HG03108 (cell line): ENCODE results near the gene QSER1.
A peak's percentile ranks its signal among the peaks of the same experiment; 100 is the strongest.

ENCODE experiments used
- ATAC-seq: cut with Tn5 transposase; IDR thresholded peaks from one replicate; pipeline ENCODE4 v1.9.1; 2021; ENCODE audit warnings: moderate library complexity; ENCODE audit not compliant: unreplicated experiment

The QSER1 gene

GRCh38 chr11:32888805-32889204 lies 3.8 kb upstream of the QSER1 start:
- ATAC-seq, result no peak

GRCh38 chr11:32890843-32891656 lies 1.6 kb upstream of the QSER1 start:
- ATAC-seq, result no peak

- no peak for ATAC-seq
These were observed 805 bp upstream of the QSER1 start for GRCh38 chr11:32891657-32892354.

GRCh38 chr11:32893093-32893342 lies 407 bp downstream of the QSER1 start:
- no peak for ATAC-seq

- ATAC-seq, result peak; percentile 26
These were observed 935 bp downstream of the QSER1 start for GRCh38 chr11:32893343-32894148.

- no peak for ATAC-seq
These were observed 1.7 kb downstream of the QSER1 start for GRCh38 chr11:32894149-32894827.

GRCh38 chr11:32894921-32895320 lies 2.3 kb downstream of the QSER1 start:
- no peak for ATAC-seq

GRCh38 chr11:32895471-32895870 lies 2.9 kb downstream of the QSER1 start:
- ATAC-seq, result no peak

- no peak for ATAC-seq
These were observed 4.5 kb downstream of the QSER1 start for GRCh38 chr11:32897103-32897502.

GRCh38 chr11:32899438-32899837 lies 6.8 kb downstream of the QSER1 start:
- peak; percentile 82 for ATAC-seq

GRCh38 chr11:32902089-32902665 lies 9.6 kb downstream of the QSER1 start:
- no peak for ATAC-seq

GRCh38 chr11:32905028-32905667 lies 12.5 kb downstream of the QSER1 start:
- no peak for ATAC-seq

GRCh38 chr11:32908619-32909018 lies 16.0 kb downstream of the QSER1 start:
- ATAC-seq, result no peak

GRCh38 chr11:32911413-32911812 lies 18.8 kb downstream of the QSER1 start:
- no peak for ATAC-seq

- no peak for ATAC-seq
These were observed 20.8 kb downstream of the QSER1 start for GRCh38 chr11:32913445-32913844.

- ATAC-seq, result no peak
These were observed 23.8 kb downstream of the QSER1 start for GRCh38 chr11:32916361-32916760.

GRCh38 chr11:32916994-32917393 lies 24.4 kb downstream of the QSER1 start:
- ATAC-seq, result no peak

GRCh38 chr11:32918427-32918826 lies 25.8 kb downstream of the QSER1 start:
- ATAC-seq, result no peak

- no peak for ATAC-seq
These were observed 26.7 kb downstream of the QSER1 start for GRCh38 chr11:32919338-32919737.

GRCh38 chr11:32920570-32920969 lies 28.0 kb downstream of the QSER1 start:
- no peak for ATAC-seq
